ENCODE measurements around the gene DAZAP2. TPM values are rescaled to one million over a fixed set of nuclear protein-coding genes. Genes with fewer than 3 reads are reported as not detected.

The DAZAP2 gene
- total and polyA plus RNA-seq, 9 of the 15 experiments (the other 6 are each of a cell fraction or from before 2014, with no cell fraction given): 116 to 668 (median 227) TPM

DNA sequence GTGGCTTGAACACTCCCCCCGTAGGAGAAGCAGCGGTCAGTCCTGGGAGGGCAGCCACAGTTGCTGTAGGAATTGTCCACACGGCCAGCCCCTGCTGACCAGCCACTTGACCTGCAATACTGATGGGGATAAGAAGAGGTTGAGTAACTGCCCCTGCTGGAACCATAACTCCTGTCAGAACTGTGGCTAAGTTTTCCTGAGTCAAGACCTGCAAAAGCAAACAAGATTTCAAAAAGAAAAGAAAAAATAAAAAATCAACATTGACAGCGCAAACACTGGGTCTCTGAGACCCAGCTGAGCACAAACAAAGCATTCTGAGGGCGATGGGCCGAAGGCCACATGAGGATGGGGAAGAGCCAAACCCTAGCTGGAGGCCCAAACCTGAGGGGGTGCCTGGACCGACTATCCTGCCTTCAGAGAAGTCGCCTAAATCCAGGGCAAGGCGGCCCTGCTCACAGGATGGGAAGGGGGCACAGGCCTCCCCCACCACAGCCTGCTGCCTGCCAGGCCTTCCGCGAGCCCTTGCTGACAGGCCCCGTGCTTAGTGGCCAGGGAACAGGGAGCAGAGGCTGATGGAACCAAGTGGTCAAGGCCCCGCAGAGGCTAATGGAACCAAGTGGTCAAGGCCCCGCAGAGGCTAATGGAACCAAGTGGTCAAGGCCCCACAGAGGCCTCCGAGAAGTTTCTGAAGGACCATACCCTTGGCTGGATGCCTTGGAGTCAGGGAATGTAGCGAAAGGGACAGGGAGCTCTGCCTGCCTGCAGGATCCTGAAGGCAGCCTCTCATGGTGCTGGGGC is 39.9 kb upstream of the DAZAP2 start:
- Histone ChIP-seq H3K4me2 (ENCODE audit: insufficient read depth, low read length) (no peak overlapping the region), H3K27me3 (ENCODE audit: control insufficient read depth in 2 of 2, insufficient read depth in 2 of 2, low read length in 2 of 2) (no peaks in the 10 kb centered on the region), H4K20me1 (replicated peaks; ENCODE audit: control insufficient read depth, insufficient read depth, low read length) (no peaks in the 10 kb centered on the region), H3K9me1 (ENCODE audit: control insufficient read depth, insufficient read depth, low read length) (no peaks in the 10 kb centered on the region), H3K36me3 (ENCODE audit: control insufficient read depth, insufficient read depth, low read length) (no peaks in the 10 kb centered on the region), H3K4me3 (no peak overlapping the region), H2AFZ (ENCODE audit: low read depth, low read length) (no peak overlapping the region), H3K9ac (ENCODE audit: insufficient read depth in 1 of 2, low read depth in 2 of 2, low read length in 2 of 2) (peak overlapping the region in 1 of 2 experiments; percentile 47; a peak in 2 of 4 replicates), H3K9me3 (replicated peaks; ENCODE audit: control insufficient read depth, insufficient read depth, low read depth, low read length) (no peaks in the 10 kb centered on the region), H3K79me2 (ENCODE audit: control insufficient read depth, insufficient read depth, low read length) (no peaks in the 10 kb centered on the region), H3K27ac (ENCODE audit: extremely low read depth, low read depth, low read length) (no peak overlapping the region), H3K4me1 (replicated peaks in 1 of 2; ENCODE audit: control insufficient read depth in 2 of 2, insufficient read depth in 2 of 2, low read length in 2 of 2) (peaks cover 0 to 17% of the 10 kb centered on the region in 2 experiments; a peak in 3 of 5 replicates)
- FAIRE-seq (no peak), ATAC-seq (peak; percentile 36; the same call in 2 of the 3 replicates), DNase-seq (ENCODE audit: extremely low read depth in 1 of 4, low spot score in 3 of 4) (no peak)
- BruUV-seq (replicated peaks): no TSS peak
- 59% methylated on average over 15 of the region's 16 CpGs for WGBS (ENCODE audit: insufficient coverage, low coverage, missing lambda C conversion rate)
- POLR2A ChIA-PET: interaction anchor here (0.5 to 2.4 kb wide), 2 partner anchors 14 to 19 kb away, joined by 3 to 7 read pairs; partner anchors contain the start of gene POU6F1
- in situ Hi-C loops (cut with MboI): no loop called here
- CTCF ChIA-PET (ENCODE audit: low intra/inter-chr PET ratio): no interaction called here
- intact Hi-C loops (cut with micrococcal nuclease): no loop called here
- TF ChIP-seq FOS (IDR thresholded peaks at IDR 0.05; ENCODE audit: extremely low read depth, insufficient read length): no peak
- TF ChIP-seq EZH2 (IDR thresholded peaks at IDR 0.05; ENCODE audit: borderline replicate concordance, low read depth, low read length): no peak
- no peak for TF ChIP-seq FOXA1 (IDR thresholded peaks at IDR 0.05; ENCODE audit: borderline replicate concordance)
- TF ChIP-seq L3MBTL2 (IDR thresholded peaks at IDR 0.05): no peak
- TF ChIP-seq SAFB (IDR thresholded peaks at IDR 0.05; ENCODE audit: borderline replicate concordance, low read depth, low read length): no peak
- TF ChIP-seq HMGN3 (IDR thresholded peaks at IDR 0.05; ENCODE audit: borderline replicate concordance, extremely low read depth, insufficient read length, low read depth, low read length): no peak
- TF ChIP-seq ZBTB7A (IDR thresholded peaks at IDR 0.05; ENCODE audit: borderline replicate concordance, control insufficient read depth, low read depth, low read length): no peak
- TF ChIP-seq, protein P1, sequence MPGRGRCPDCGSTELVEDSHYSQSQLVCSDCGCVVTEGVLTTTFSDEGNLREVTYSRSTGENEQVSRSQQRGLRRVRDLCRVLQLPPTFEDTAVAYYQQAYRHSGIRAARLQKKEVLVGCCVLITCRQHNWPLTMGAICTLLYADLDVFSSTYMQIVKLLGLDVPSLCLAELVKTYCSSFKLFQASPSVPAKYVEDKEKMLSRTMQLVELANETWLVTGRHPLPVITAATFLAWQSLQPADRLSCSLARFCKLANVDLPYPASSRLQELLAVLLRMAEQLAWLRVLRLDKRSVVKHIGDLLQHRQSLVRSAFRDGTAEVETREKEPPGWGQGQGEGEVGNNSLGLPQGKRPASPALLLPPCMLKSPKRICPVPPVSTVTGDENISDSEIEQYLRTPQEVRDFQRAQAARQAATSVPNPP (IDR thresholded peaks at IDR 0.05; ENCODE audit: borderline replicate concordance, insufficient read depth, insufficient read length): no peak
- TF ChIP-seq, protein P2, sequence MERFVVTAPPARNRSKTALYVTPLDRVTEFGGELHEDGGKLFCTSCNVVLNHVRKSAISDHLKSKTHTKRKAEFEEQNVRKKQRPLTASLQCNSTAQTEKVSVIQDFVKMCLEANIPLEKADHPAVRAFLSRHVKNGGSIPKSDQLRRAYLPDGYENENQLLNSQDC (CRISPR knock-in tag; IDR thresholded peaks at IDR 0.05): no peak
- TF ChIP-seq, protein P3, sequence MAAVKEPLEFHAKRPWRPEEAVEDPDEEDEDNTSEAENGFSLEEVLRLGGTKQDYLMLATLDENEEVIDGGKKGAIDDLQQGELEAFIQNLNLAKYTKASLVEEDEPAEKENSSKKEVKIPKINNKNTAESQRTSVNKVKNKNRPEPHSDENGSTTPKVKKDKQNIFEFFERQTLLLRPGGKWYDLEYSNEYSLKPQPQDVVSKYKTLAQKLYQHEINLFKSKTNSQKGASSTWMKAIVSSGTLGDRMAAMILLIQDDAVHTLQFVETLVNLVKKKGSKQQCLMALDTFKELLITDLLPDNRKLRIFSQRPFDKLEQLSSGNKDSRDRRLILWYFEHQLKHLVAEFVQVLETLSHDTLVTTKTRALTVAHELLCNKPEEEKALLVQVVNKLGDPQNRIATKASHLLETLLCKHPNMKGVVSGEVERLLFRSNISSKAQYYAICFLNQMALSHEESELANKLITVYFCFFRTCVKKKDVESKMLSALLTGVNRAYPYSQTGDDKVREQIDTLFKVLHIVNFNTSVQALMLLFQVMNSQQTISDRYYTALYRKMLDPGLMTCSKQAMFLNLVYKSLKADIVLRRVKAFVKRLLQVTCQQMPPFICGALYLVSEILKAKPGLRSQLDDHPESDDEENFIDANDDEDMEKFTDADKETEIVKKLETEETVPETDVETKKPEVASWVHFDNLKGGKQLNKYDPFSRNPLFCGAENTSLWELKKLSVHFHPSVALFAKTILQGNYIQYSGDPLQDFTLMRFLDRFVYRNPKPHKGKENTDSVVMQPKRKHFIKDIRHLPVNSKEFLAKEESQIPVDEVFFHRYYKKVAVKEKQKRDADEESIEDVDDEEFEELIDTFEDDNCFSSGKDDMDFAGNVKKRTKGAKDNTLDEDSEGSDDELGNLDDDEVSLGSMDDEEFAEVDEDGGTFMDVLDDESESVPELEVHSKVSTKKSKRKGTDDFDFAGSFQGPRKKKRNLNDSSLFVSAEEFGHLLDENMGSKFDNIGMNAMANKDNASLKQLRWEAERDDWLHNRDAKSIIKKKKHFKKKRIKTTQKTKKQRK (IDR thresholded peaks at IDR 0.05; ENCODE audit: borderline replicate concordance, low read depth, low read length): no peak
- TF ChIP-seq ZC3H11A (IDR thresholded peaks at IDR 0.05; ENCODE audit: low read depth, low read length): no peak
- TF ChIP-seq ESRRA (IDR thresholded peaks at IDR 0.05; ENCODE audit: borderline replicate concordance, low read depth): no peak
- TF ChIP-seq, protein P4, sequence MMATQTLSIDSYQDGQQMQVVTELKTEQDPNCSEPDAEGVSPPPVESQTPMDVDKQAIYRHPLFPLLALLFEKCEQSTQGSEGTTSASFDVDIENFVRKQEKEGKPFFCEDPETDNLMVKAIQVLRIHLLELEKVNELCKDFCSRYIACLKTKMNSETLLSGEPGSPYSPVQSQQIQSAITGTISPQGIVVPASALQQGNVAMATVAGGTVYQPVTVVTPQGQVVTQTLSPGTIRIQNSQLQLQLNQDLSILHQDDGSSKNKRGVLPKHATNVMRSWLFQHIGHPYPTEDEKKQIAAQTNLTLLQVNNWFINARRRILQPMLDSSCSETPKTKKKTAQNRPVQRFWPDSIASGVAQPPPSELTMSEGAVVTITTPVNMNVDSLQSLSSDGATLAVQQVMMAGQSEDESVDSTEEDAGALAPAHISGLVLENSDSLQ (IDR thresholded peaks at IDR 0.05): no peak
- no peak for TF ChIP-seq TGIF2 (CRISPR knock-in tag; IDR thresholded peaks at IDR 0.05)

All from K562 (cell line).